Measurements from ENCODE around the gene TM4SF1. TPM values are rescaled to one million over a fixed set of nuclear protein-coding genes. Genes with fewer than 3 reads are reported as not detected.
"Not testable (repeated sequence)": the region's sequence is repeated elsewhere in the genome, so short reads cannot be mapped to it uniquely, and the experiment has no call there.

The TM4SF1 gene
- total RNA-seq, 1 experiment from 2014 or later: not detected

- Histone ChIP-seq H3K79me2 (ENCODE audit: low read length) (no peaks in the 10 kb centered on the region), H3K9me3 (ENCODE audit: low read length) (no peaks in the 10 kb centered on the region), H3K27ac (ENCODE audit: low read length) (no peak overlapping the region), H4K20me1 (ENCODE audit: insufficient read depth, low read depth, low read length) (no peaks in the 10 kb centered on the region), H3K4me2 (ENCODE audit: low read depth, low read length, poor library complexity, severe bottlenecking) (no peak overlapping the region), H2AFZ (ENCODE audit: low read length) (no peak overlapping the region), H3K36me3 (ENCODE audit: insufficient read depth, low read length) (no peaks in the 10 kb centered on the region), H3K27me3 (ENCODE audit: low read length) (no peaks in the 10 kb centered on the region), H3K9ac (ENCODE audit: low read length) (no peak overlapping the region), H3K9me2 (replicated peaks; ENCODE audit: insufficient read depth, low read length) (no peaks in the 10 kb centered on the region), H3K4me3 (ENCODE audit: low read length) (no peak overlapping the region), H3K4me1 (ENCODE audit: low read length) (no peaks in the 10 kb centered on the region)
- no peak for DNase-seq
Measured at GRCh38 chr3:149384167-149384566, 6.7 kb upstream of the TM4SF1 start.

- Histone ChIP-seq H3K9me2 (replicated peaks; ENCODE audit: insufficient read depth, low read length) (no peaks in the 10 kb centered on the region), H3K4me3 (ENCODE audit: low read length) (no peak overlapping the region), H3K36me3 (ENCODE audit: insufficient read depth, low read length) (no peaks in the 10 kb centered on the region), H2AFZ (ENCODE audit: low read length) (no peak overlapping the region), H3K27me3 (ENCODE audit: low read length) (no peaks in the 10 kb centered on the region), H3K27ac (ENCODE audit: low read length) (no peak overlapping the region), H3K4me2 (ENCODE audit: low read depth, low read length, poor library complexity, severe bottlenecking) (no peak overlapping the region), H3K9ac (ENCODE audit: low read length) (no peak overlapping the region), H4K20me1 (ENCODE audit: insufficient read depth, low read depth, low read length) (no peaks in the 10 kb centered on the region), H3K4me1 (ENCODE audit: low read length) (no peaks in the 10 kb centered on the region), H3K9me3 (ENCODE audit: low read length) (no peaks in the 10 kb centered on the region), H3K79me2 (ENCODE audit: low read length) (no peaks in the 10 kb centered on the region)
- DNase-seq: no peak
Measured at GRCh38 chr3:149383703-149384102, 6.3 kb upstream of the TM4SF1 start.

- Histone ChIP-seq H3K36me3 (ENCODE audit: insufficient read depth, low read length) (no peaks in the 10 kb centered on the region), H3K9me2 (replicated peaks; ENCODE audit: insufficient read depth, low read length) (no peaks in the 10 kb centered on the region), H4K20me1 (ENCODE audit: insufficient read depth, low read depth, low read length) (no peaks in the 10 kb centered on the region), H3K9me3 (ENCODE audit: low read length) (no peaks in the 10 kb centered on the region), H3K4me1 (ENCODE audit: low read length) (no peaks in the 10 kb centered on the region), H3K9ac (ENCODE audit: low read length) (no peak overlapping the region), H3K4me3 (ENCODE audit: low read length) (no peak overlapping the region), H3K27ac (ENCODE audit: low read length) (no peak overlapping the region), H3K4me2 (ENCODE audit: low read depth, low read length, poor library complexity, severe bottlenecking) (no peak overlapping the region), H2AFZ (ENCODE audit: low read length) (no peak overlapping the region), H3K27me3 (ENCODE audit: low read length) (no peaks in the 10 kb centered on the region), H3K79me2 (ENCODE audit: low read length) (no peaks in the 10 kb centered on the region)
- no peak for DNase-seq
Measured at GRCh38 chr3:149382518-149382917, 5.1 kb upstream of the TM4SF1 start.

- Histone ChIP-seq H2AFZ (ENCODE audit: low read length) (no peak overlapping the region), H3K27me3 (ENCODE audit: low read length) (no peaks in the 10 kb centered on the region), H3K9me3 (ENCODE audit: low read length) (no peaks in the 10 kb centered on the region), H3K27ac (ENCODE audit: low read length) (no peak overlapping the region), H3K9me2 (replicated peaks; ENCODE audit: insufficient read depth, low read length) (no peaks in the 10 kb centered on the region), H3K4me2 (ENCODE audit: low read depth, low read length, poor library complexity, severe bottlenecking) (no peak overlapping the region), H3K79me2 (ENCODE audit: low read length) (no peaks in the 10 kb centered on the region), H3K9ac (ENCODE audit: low read length) (no peak overlapping the region), H3K36me3 (ENCODE audit: insufficient read depth, low read length) (no peaks in the 10 kb centered on the region), H3K4me3 (ENCODE audit: low read length) (no peak overlapping the region), H4K20me1 (ENCODE audit: insufficient read depth, low read depth, low read length) (no peaks in the 10 kb centered on the region), H3K4me1 (ENCODE audit: low read length) (no peaks in the 10 kb centered on the region)
- DNase-seq: no peak
Measured at GRCh38 chr3:149382101-149382467, 4.6 kb upstream of the TM4SF1 start.

GRCh38 chr3:149381173-149382100 lies 4.0 kb upstream of the TM4SF1 start:
- H3K9me3 ChIP-seq (ENCODE audit: low read length): no peaks in the 10 kb centered on the region
- H3K27ac ChIP-seq (ENCODE audit: low read length): no peak overlapping the region
- no peak overlapping the region for H3K4me2 ChIP-seq (ENCODE audit: low read depth, low read length, poor library complexity, severe bottlenecking)
- no peaks in the 10 kb centered on the region for H3K36me3 ChIP-seq (ENCODE audit: insufficient read depth, low read length)
- H3K9ac ChIP-seq (ENCODE audit: low read length): no peak overlapping the region
- H3K4me3 ChIP-seq (ENCODE audit: low read length): no peak overlapping the region
- H4K20me1 ChIP-seq (ENCODE audit: insufficient read depth, low read depth, low read length): no peaks in the 10 kb centered on the region
- H2AFZ ChIP-seq (ENCODE audit: low read length): no peak overlapping the region
- no peaks in the 10 kb centered on the region for H3K79me2 ChIP-seq (ENCODE audit: low read length)
- H3K4me1 ChIP-seq (ENCODE audit: low read length): no peaks in the 10 kb centered on the region
- DNase-seq: no peak
- no peaks in the 10 kb centered on the region for H3K9me2 ChIP-seq (replicated peaks; ENCODE audit: insufficient read depth, low read length)
- H3K27me3 ChIP-seq (ENCODE audit: low read length): no peaks in the 10 kb centered on the region

- H3K36me3 ChIP-seq (ENCODE audit: insufficient read depth, low read length); H3K4me2 ChIP-seq (ENCODE audit: low read depth, low read length, poor library complexity, severe bottlenecking); H3K9me3 ChIP-seq (ENCODE audit: low read length); H3K9me2 ChIP-seq (replicated peaks; ENCODE audit: insufficient read depth, low read length); DNase-seq; H2AFZ ChIP-seq (ENCODE audit: low read length); H4K20me1 ChIP-seq (ENCODE audit: insufficient read depth, low read depth, low read length); H3K27me3 ChIP-seq (ENCODE audit: low read length); H3K9ac ChIP-seq (ENCODE audit: low read length); H3K79me2 ChIP-seq (ENCODE audit: low read length); H3K4me3 ChIP-seq (ENCODE audit: low read length); H3K4me1 ChIP-seq (ENCODE audit: low read length); H3K27ac ChIP-seq (ENCODE audit: low read length): not testable (repeated sequence)
Measured at GRCh38 chr3:149380220-149380619, 2.8 kb upstream of the TM4SF1 start.

- Histone ChIP-seq H3K9me3 (ENCODE audit: low read length) (no peaks in the 10 kb centered on the region), H3K4me2 (ENCODE audit: low read depth, low read length, poor library complexity, severe bottlenecking) (no peak overlapping the region), H4K20me1 (ENCODE audit: insufficient read depth, low read depth, low read length) (no peaks in the 10 kb centered on the region), H3K9ac (ENCODE audit: low read length) (no peak overlapping the region), H3K4me3 (ENCODE audit: low read length) (no peak overlapping the region), H3K27me3 (ENCODE audit: low read length) (no peaks in the 10 kb centered on the region), H3K4me1 (ENCODE audit: low read length) (no peaks in the 10 kb centered on the region), H3K27ac (ENCODE audit: low read length) (no peak overlapping the region), H3K9me2 (replicated peaks; ENCODE audit: insufficient read depth, low read length) (no peaks in the 10 kb centered on the region), H2AFZ (ENCODE audit: low read length) (no peak overlapping the region), H3K36me3 (ENCODE audit: insufficient read depth, low read length) (no peaks in the 10 kb centered on the region), H3K79me2 (ENCODE audit: low read length) (no peaks in the 10 kb centered on the region)
- no peak for DNase-seq
Measured at GRCh38 chr3:149378478-149379309, 1.2 kb upstream of the TM4SF1 start.

- DNase-seq: no peak
- no peak overlapping the region for H3K4me2 ChIP-seq (ENCODE audit: low read depth, low read length, poor library complexity, severe bottlenecking)
- H3K4me3 ChIP-seq (ENCODE audit: low read length): no peak overlapping the region
- H3K9me2 ChIP-seq (replicated peaks; ENCODE audit: insufficient read depth, low read length): no peaks in the 10 kb centered on the region
- no peaks in the 10 kb centered on the region for H4K20me1 ChIP-seq (ENCODE audit: insufficient read depth, low read depth, low read length)
- no peaks in the 10 kb centered on the region for H3K36me3 ChIP-seq (ENCODE audit: insufficient read depth, low read length)
- no peaks in the 10 kb centered on the region for H3K79me2 ChIP-seq (ENCODE audit: low read length)
- no peaks in the 10 kb centered on the region for H3K4me1 ChIP-seq (ENCODE audit: low read length)
- H2AFZ ChIP-seq (ENCODE audit: low read length): no peak overlapping the region
- no peaks in the 10 kb centered on the region for H3K27me3 ChIP-seq (ENCODE audit: low read length)
- H3K9ac ChIP-seq (ENCODE audit: low read length): no peak overlapping the region
- no peak overlapping the region for H3K27ac ChIP-seq (ENCODE audit: low read length)
- no peaks in the 10 kb centered on the region for H3K9me3 ChIP-seq (ENCODE audit: low read length)
Measured at GRCh38 chr3:149376718-149377407, 586 bp downstream of the TM4SF1 start.

Measured in Karpas-422 (cell line).